HFFc6 (cell line): ENCODE data around the gene KNDC1. TPM values are rescaled to one million over a fixed set of nuclear protein-coding genes. Genes with fewer than 3 reads are reported as not detected.

Experiments
- DNase-seq: peaks from one replicate; pipeline ENCODE4 v3.0.0-alpha.2; 2018
- H3K27ac Mint-ChIP-seq: 2 replicates; pipeline ENCODE4 v1.8.0; 2020; ENCODE audit warnings: mild to moderate bottlenecking, mixed read lengths
- H3K27me3 Mint-ChIP-seq: 2 replicates; pipeline ENCODE4 v1.8.0; 2021; ENCODE audit warnings: mild to moderate bottlenecking, moderate library complexity, mixed read lengths; ENCODE audit not compliant: insufficient read depth
- H3K36me3 Mint-ChIP-seq: 2 replicates; pipeline ENCODE4 v1.8.0; 2021; ENCODE audit warnings: low read depth, mixed read lengths
- H3K4me1 Mint-ChIP-seq: 2 replicates; pipeline ENCODE4 v1.8.0; 2020; ENCODE audit warnings: low read depth, mixed read lengths
- H3K4me3 Mint-ChIP-seq: 2 replicates; pipeline ENCODE4 v1.8.0; 2020; ENCODE audit warnings: mild to moderate bottlenecking, moderate library complexity, mixed read lengths
- H3K9me3 Mint-ChIP-seq: 2 replicates; pipeline ENCODE4 v1.8.0; 2020; ENCODE audit warnings: mild to moderate bottlenecking, mixed read lengths
- total RNA-seq, 6 experiments: library from RNA; stranded (reverse); fragmentation: NEBNext Ultra II Directional; extraction: Animal tissue kit (Norgen Biotek cat#: 25700); gene quantifications; 2 replicates in 1 of 6; 3 replicates in 5 of 6; pipeline ENCODE4 v1.2.3, GENCODE V29; 2021
- TF ChIP-seq, protein P1 (sequence below): fragments of 200-600 bp; sonication (generic); IDR thresholded peaks from 2 replicates; pipeline ENCODE4 v1.5.0; 2021; ENCODE audit warnings: antibody characterized with exemption, mild to moderate bottlenecking

KNDC1 gene
- total RNA-seq, 6 experiments from 2014 or later = 0.05 to 1.00 (median 0.28) TPM; not detected in 3

DNA sequence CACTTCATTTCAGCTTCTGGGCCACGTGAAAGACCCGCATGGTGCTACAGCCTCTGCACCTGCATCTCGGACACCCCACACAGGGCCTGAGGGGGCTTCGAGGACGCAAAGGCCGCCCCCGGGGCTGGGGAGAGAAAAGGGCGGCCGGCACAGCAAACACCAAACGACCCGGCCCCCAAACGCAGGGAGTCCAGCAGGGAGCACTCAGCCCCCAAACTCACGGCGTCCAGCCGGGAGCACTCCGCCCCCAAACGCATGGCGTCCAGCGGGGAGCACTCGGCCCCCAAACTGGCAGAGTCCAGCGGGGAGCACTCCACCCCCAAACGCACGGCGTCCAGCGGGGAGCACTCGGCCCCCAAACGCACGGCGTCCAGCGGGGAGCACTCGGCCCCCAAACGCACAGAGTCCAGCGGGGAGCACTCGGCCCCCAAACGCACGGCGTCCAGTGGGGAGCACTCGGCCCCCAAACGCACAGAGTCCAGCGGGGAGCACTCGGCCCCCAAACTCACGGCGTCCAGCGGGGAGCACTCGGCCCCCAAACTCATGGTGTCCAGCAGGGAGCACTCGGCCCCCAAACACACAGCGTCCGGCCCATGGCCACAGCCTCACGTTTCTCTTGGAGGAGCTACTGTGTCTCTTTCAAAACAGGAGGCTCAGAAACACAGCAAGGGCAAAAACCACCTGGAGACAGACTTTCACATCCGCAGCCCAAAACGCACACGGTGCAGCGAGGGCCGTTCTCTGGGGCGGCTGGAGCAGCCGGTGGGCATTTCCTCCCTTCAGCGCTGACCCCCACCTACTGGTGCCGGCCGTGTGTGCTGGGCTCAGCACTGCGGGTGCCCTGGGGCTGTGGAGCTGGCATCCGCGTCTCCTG is 43.0 kb downstream of the KNDC1 start:
- TF ChIP-seq, protein P1, sequence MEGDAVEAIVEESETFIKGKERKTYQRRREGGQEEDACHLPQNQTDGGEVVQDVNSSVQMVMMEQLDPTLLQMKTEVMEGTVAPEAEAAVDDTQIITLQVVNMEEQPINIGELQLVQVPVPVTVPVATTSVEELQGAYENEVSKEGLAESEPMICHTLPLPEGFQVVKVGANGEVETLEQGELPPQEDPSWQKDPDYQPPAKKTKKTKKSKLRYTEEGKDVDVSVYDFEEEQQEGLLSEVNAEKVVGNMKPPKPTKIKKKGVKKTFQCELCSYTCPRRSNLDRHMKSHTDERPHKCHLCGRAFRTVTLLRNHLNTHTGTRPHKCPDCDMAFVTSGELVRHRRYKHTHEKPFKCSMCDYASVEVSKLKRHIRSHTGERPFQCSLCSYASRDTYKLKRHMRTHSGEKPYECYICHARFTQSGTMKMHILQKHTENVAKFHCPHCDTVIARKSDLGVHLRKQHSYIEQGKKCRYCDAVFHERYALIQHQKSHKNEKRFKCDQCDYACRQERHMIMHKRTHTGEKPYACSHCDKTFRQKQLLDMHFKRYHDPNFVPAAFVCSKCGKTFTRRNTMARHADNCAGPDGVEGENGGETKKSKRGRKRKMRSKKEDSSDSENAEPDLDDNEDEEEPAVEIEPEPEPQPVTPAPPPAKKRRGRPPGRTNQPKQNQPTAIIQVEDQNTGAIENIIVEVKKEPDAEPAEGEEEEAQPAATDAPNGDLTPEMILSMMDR = no peak
- no peak for DNase-seq
- Mint-ChIP-seq H3K27ac (no peak overlapping the region), H3K4me3 (no peak overlapping the region), H3K27me3 (no peaks in the 10 kb centered on the region; the same call in 1 of the 2 replicates), H3K36me3 (no peaks in the 10 kb centered on the region), H3K4me1 (no peaks in the 10 kb centered on the region), H3K9me3 (peaks cover 23% of the 10 kb centered on the region)

DNA sequence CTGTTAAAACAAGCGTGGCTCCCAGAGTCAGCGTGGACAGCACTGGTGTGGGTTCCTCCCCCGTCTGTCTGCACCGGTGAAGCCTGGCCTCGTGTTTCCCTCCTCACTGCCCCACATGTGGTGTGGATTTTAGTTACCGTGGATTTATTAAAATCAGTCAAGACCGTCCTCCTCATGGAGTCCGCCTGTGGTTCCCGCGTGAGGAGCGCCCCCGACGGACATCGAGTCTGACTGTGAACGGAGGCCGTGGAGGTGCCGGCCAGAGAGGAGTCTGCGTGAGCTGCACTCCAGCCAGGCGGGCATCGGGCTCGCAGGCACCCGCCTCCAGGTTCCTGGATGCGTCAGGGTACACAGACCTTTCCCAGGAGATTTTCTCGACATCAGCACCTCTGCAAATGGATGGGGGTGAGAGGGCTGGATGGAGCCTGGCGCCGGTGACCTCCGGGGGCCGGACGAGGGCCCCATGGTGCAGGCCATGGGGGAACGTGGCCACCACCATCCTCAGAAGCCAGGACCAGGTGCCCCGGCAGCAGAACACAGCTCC is 43.7 kb downstream of the KNDC1 start:
- H3K27me3 Mint-ChIP-seq = no peaks in the 10 kb centered on the region; the same call in 1 of the 2 replicates
- no peak overlapping the region for H3K4me3 Mint-ChIP-seq
- no peaks in the 10 kb centered on the region for H3K36me3 Mint-ChIP-seq
- H3K27ac Mint-ChIP-seq = no peak overlapping the region
- H3K9me3 Mint-ChIP-seq = peaks cover 23% of the 10 kb centered on the region
- TF ChIP-seq, protein P1 = no peak
- no peak for DNase-seq
- no peaks in the 10 kb centered on the region for H3K4me1 Mint-ChIP-seq

DNA sequence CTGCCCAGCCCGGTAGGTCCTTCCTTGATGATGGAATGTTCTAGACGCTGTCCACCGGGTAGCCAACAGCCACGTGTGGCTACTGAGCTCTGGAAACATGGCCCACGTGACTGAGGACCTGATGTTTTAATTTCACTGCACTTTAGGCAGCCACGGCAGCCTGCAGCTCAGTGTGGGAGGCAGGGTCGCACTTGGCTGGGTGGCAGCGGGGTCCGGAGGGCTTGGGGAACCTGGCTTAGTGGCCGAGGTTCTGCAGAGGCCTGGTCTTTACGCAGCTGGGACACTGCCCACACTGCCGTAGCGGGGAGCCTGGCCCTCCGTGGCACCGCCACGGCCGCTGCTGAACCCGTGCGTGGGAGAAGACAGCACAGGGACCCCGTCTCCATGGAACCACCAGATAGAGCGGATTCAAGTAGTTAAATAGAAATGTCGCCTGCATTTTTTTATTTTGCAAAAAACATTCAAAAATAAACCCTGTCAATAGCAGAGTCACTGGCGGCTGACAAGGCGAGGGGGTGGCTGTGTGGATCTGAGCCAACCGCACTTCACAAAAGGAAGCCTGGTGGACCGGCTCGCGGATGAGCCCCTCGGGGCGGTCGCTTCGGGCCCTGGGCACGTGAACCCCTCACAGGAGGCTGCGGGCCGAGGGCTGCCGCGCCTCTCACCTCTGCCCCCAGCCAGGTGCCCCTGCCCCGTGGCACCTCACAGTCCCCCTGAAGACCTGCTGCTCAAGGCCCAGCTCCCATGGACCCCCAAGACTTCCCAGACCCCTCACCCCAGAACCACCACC is 44.4 kb downstream of the KNDC1 start:
- no peak for DNase-seq
- Mint-ChIP-seq H3K27ac (no peak overlapping the region), H3K4me3 (no peak overlapping the region), H3K27me3 (no peaks in the 10 kb centered on the region; the same call in 1 of the 2 replicates), H3K36me3 (no peaks in the 10 kb centered on the region), H3K4me1 (no peaks in the 10 kb centered on the region), H3K9me3 (peaks cover 20% of the 10 kb centered on the region)
- TF ChIP-seq, protein P1 = no peak

DNA sequence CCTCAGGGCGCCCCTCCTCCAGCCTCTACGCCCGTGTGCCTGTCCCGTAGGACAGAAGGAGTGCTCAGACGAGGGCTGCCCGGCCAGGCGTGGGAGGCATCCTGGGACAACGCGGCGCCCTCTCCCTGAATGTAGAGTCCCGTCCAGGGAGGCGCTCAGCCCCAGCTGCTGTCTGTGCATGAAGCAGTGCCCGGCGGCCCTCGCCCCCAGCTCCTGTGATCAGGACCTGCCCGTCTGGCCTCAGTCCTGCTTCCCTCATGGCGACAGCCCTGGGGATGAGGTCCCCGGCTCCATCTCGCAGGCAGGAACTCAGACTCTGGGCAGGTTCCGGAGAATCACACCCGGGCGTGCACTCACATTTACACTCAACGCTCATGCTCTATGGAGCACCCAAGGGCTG is 45.1 kb downstream of the KNDC1 start:
- H3K4me1 Mint-ChIP-seq = no peaks in the 10 kb centered on the region
- no peaks in the 10 kb centered on the region; the same call in 1 of the 2 replicates for H3K27me3 Mint-ChIP-seq
- H3K36me3 Mint-ChIP-seq = no peaks in the 10 kb centered on the region
- TF ChIP-seq, protein P1 = no peak
- no peak overlapping the region for H3K27ac Mint-ChIP-seq
- DNase-seq = no peak
- no peak overlapping the region for H3K4me3 Mint-ChIP-seq
- H3K9me3 Mint-ChIP-seq = peaks cover 19% of the 10 kb centered on the region

DNA sequence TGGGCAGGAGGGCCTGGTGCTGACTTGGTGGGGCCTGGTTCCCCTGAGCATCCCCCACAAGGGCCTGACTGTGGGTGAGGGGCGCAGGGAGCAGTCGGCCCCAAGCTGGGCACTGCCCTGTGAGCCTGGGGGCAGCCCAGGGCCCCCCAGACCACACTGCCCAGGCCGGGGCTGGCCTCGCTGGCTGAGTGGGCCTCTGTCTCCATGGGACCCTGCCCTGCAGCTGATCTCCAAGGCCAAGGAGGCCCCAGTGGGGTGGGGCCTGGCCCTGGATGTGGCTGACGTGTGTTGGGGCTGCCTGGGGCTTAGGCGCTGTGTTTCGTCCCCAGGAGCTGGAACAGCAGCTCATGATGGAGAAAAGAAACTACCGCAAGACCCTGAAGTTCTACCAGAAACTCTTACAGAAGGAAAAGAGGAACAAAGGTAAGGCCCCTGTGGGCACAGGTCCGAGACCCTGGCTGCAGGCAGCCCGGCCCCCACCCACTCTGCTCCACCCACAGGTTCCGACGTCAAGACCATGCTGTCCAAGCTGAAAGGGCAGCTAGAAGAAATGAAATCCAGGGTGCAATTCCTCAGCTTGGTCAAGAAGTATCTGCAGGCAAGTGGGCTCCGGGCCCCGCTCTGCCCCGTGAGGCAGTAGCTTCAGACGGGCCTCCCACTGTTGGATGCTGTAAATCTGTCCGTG is 46.5 kb downstream of the KNDC1 start:
- no peaks in the 10 kb centered on the region for H3K36me3 Mint-ChIP-seq
- H3K4me1 Mint-ChIP-seq = no peaks in the 10 kb centered on the region
- H3K27ac Mint-ChIP-seq = no peak overlapping the region
- no peak overlapping the region for H3K4me3 Mint-ChIP-seq
- TF ChIP-seq, protein P1 = no peak
- peaks cover 15% of the 10 kb centered on the region; the same call in 1 of the 2 replicates for H3K9me3 Mint-ChIP-seq
- no peaks in the 10 kb centered on the region; the same call in 1 of the 2 replicates for H3K27me3 Mint-ChIP-seq
- DNase-seq = no peak
